ENCODE results near the gene TREML4.

Gene TREML4

DNA sequence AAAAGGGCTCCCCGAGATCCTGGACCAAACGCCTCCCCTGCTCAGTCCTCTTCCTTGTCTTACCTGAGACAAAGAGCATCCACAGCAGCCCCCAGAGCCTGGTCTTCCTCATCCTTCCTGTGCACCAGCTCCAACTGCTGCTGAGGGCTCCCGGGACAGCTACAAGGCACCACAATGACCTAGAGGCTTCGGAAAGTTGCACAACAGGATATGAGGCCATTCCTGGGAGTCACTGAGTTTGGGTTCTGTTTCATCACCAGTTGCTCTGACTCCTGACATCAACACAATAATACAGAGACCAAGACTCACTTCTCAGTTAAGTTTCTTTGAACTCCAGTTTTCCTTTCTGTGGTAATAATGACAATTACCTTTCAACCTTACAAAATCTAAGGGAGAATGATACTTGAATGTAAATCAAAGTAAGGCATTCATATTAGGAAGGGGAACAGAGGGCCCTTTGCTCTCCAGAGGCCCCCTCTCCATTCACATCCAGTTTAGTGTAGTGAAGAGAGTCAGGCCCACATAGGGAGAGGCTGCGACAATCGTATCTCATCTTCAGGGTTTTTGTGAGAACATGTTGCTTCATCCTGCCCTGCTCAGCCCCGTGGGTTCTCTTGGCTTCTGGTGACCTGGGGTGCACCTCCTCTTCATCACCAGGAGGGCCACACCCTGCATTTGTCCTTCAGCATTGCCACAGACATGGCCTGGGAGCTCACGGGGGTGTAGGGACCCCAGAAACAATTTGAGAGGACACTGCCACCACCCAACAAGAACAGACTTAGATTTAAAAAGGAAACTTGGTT lies 58.6 kb downstream of the TREML4 start, which contains the start of gene TREM1:
TSS of gene TREM1 (minus strand) at position 139 of the 803 bp plus-strand sequence. CDS start at position 112, 27 bp downstream.
- no peak within 1 kb of the TSS for H3K4me3 ChIP-seq (ENCODE audit: extremely low read depth, insufficient read depth, low read length, poor library complexity, severe bottlenecking)
- no peak within 1 kb of the TSS for H3K27ac ChIP-seq (ENCODE audit: low read depth, low read length, severe bottlenecking)
- WGBS, 2 experiments (ENCODE audit: insufficient coverage in 2 of 2), result 86 to 94% methylated on average over 4 to 7 of the region's 8 CpGs
- no peaks in the 10 kb centered on the region for H3K9me3 ChIP-seq (ENCODE audit: control insufficient read depth, low read length)
- no peaks in the 10 kb centered on the region for H3K4me1 ChIP-seq (ENCODE audit: control insufficient read depth, insufficient read depth, low read length, poor library complexity, severe bottlenecking)
- no peaks in the 10 kb centered on the region for H3K36me3 ChIP-seq (ENCODE audit: control insufficient read depth, insufficient read depth, low read length)

DNA sequence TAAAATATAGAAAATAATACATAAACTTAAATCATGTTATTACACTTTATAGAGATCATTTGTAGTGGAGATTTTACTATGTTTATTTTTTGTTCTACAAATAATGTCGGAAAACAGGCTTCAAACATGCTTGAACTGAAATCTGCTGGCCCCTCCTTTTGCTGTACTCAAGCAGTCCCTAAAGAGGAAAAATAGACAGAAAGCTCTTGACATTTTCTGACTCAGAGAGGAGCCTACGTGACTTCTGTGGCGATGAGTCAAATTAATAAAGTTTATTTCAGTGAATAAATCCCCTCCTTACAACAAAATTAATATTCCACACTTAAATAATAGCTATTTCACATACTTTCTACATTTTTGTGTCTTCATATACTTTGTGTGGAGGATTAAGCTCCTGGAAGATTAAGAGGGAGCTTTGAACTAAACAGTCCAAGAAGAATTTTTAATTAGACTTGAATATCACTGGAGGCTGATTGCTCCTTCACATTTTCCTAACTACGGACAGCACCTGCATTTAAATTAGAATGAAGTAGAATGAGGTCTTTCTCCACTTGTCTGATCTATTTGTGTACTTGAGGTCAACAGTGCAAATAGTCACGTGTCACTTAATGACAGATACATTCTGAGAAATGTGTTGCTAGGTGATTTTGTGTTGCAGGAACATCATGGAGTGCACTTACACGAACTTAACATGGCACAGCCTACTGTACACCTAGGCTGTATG lies 60.0 kb downstream of the TREML4 start:
- Histone ChIP-seq H3K27ac (ENCODE audit: low read depth, low read length, severe bottlenecking) (no peak overlapping the region), H3K4me3 (ENCODE audit: extremely low read depth, insufficient read depth, low read length, poor library complexity, severe bottlenecking) (no peak overlapping the region), H3K9me3 (ENCODE audit: control insufficient read depth, low read length) (no peaks in the 10 kb centered on the region), H3K4me1 (ENCODE audit: control insufficient read depth, insufficient read depth, low read length, poor library complexity, severe bottlenecking) (no peaks in the 10 kb centered on the region), H3K36me3 (ENCODE audit: control insufficient read depth, insufficient read depth, low read length) (no peaks in the 10 kb centered on the region)
- WGBS, 2 experiments (ENCODE audit: insufficient coverage in 2 of 2), result 92% methylated on average over 3 of the region's 6 CpGs; no CpG with 5 or more reads in 1 of the 2 experiments
